Neuronal stem cell (in vitro differentiated cells): ENCODE measurements around the gene PLXNA4.

ENCODE experiments used
- DNase-seq: peaks from one replicate; pipeline ENCODE4 v3.0.0-alpha.2; 2013; ENCODE audit warnings: low spot score
- H2AFZ ChIP-seq: one replicate; pipeline ENCODE4 v1.6.1; 2013; ENCODE audit warnings: mild to moderate bottlenecking, low read length, inconsistent platforms
- H2AK5ac ChIP-seq: 2 replicates; pipeline ENCODE4 v1.6.1; 2013; ENCODE audit warnings: low read depth, mild to moderate bottlenecking, inconsistent platforms, low read length, moderate library complexity, mixed read lengths
- H2BK120ac ChIP-seq: 2 replicates; pipeline ENCODE4 v1.6.1; 2013; ENCODE audit warnings: low read depth, mild to moderate bottlenecking, inconsistent platforms, low read length, moderate library complexity, mixed read lengths
- H2BK12ac ChIP-seq: one replicate; pipeline ENCODE4 v1.6.1; 2013; ENCODE audit warnings: low read length, inconsistent platforms
- H2BK15ac ChIP-seq: 2 replicates; pipeline ENCODE4 v1.6.1; 2013; ENCODE audit warnings: mild to moderate bottlenecking, low read length, inconsistent platforms, mixed read lengths
- H2BK5ac ChIP-seq: one replicate; pipeline ENCODE4 v1.6.1; 2013; ENCODE audit warnings: inconsistent platforms, mild to moderate bottlenecking, low read length, moderate library complexity
- H3K14ac ChIP-seq: one replicate; pipeline ENCODE4 v1.6.1; 2013; ENCODE audit warnings: low read length, inconsistent platforms
- H3K18ac ChIP-seq: 2 replicates; pipeline ENCODE4 v1.6.1; 2013; ENCODE audit warnings: low read length, inconsistent platforms
- H3K23ac ChIP-seq: 2 replicates; pipeline ENCODE4 v1.6.1; 2013; ENCODE audit warnings: low read depth, mild to moderate bottlenecking, mixed read lengths, low read length, inconsistent platforms; ENCODE audit not compliant: poor library complexity
- H3K27ac ChIP-seq: replicated peaks from 3 replicates; pipeline ENCODE4 v1.5.1; 2013; ENCODE audit warnings: low read length, inconsistent platforms
- H3K27me3 ChIP-seq, 3 experiments: 2 replicates each; pipeline ENCODE4 v1.6.1; 2013; ENCODE audit warnings: low read length in 3 of 3, mild to moderate bottlenecking in 2 of 3, inconsistent platforms in 1 of 3, low read depth in 1 of 3, mixed read lengths in 1 of 3, moderate library complexity in 1 of 3; ENCODE audit not compliant: control insufficient read depth in 3 of 3, insufficient read depth in 3 of 3
- H3K36me3 ChIP-seq, 2 donors: replicated peaks in 1 of 2; 2 replicates each; pipeline ENCODE4 v1.6.1; 2013; ENCODE audit warnings: low read length in 2 of 2; ENCODE audit not compliant: control insufficient read depth in 2 of 2, insufficient read depth in 2 of 2
- H3K4ac ChIP-seq: 2 replicates; pipeline ENCODE4 v1.6.1; 2013; ENCODE audit warnings: inconsistent platforms, mild to moderate bottlenecking, low read length, moderate library complexity
- H3K4me1 ChIP-seq, 2 donors: 1 replicate in 1 of 2; 2 replicates in 1 of 2; pipeline ENCODE4 v1.6.1; 2013; ENCODE audit warnings: low read length in 2 of 2, low read depth in 1 of 2; ENCODE audit not compliant: control insufficient read depth in 2 of 2, insufficient read depth in 1 of 2
- H3K4me2 ChIP-seq: one replicate; pipeline ENCODE4 v1.6.1; 2013; ENCODE audit warnings: mild to moderate bottlenecking, low read length, inconsistent platforms; ENCODE audit not compliant: insufficient read depth, poor library complexity, severe bottlenecking
- H3K4me3 ChIP-seq, 2 donors: 2 replicates each; pipeline ENCODE4 v1.5.1; 2013; ENCODE audit warnings: low read length in 2 of 2, mild to moderate bottlenecking in 2 of 2, inconsistent platforms in 1 of 2, moderate library complexity in 1 of 2
- H3K79me1 ChIP-seq: one replicate; pipeline ENCODE4 v1.6.1; 2013; ENCODE audit warnings: low read depth, mild to moderate bottlenecking, inconsistent platforms, low read length, moderate library complexity
- H3K9ac ChIP-seq: one replicate; pipeline ENCODE4 v1.6.1; 2013; ENCODE audit warnings: mild to moderate bottlenecking, low read depth, low read length, inconsistent platforms; ENCODE audit not compliant: poor library complexity
- H3K9me3 ChIP-seq, 2 donors: replicated peaks in 1 of 2; 2 replicates each; pipeline versions ENCODE3 to v1.6.1; 2013; ENCODE audit warnings: low read length in 2 of 2, mild to moderate bottlenecking in 2 of 2, inconsistent platforms in 1 of 2, low read depth in 1 of 2, mixed read lengths in 1 of 2, moderate library complexity in 1 of 2; ENCODE audit not compliant: control insufficient read depth in 2 of 2, insufficient read depth in 1 of 2
- H4K8ac ChIP-seq: one replicate; pipeline ENCODE4 v1.6.1; 2013; ENCODE audit warnings: low read depth, mild to moderate bottlenecking, inconsistent platforms, low read length, moderate library complexity
- H4K91ac ChIP-seq: one replicate; pipeline ENCODE4 v1.6.1; 2013; ENCODE audit warnings: low read length, low read depth, mild to moderate bottlenecking, inconsistent platforms; ENCODE audit not compliant: poor library complexity
- WGBS, 2 donors: extraction: QIAGEN DNeasy Blood & Tissue Kit; methylation state at CpG; one replicate each; pipeline ENCODE4 v1.1.7; 2013; ENCODE audit warnings: missing lambda C conversion rate in 2 of 2, mixed read lengths in 1 of 2; ENCODE audit not compliant: insufficient read length in 2 of 2, insufficient replicate concordance in 1 of 2; ENCODE audit errors: extremely low coverage in 2 of 2; 5-methylcytosine and 5-hydroxymethylcytosine counted together

The PLXNA4 gene

DNA sequence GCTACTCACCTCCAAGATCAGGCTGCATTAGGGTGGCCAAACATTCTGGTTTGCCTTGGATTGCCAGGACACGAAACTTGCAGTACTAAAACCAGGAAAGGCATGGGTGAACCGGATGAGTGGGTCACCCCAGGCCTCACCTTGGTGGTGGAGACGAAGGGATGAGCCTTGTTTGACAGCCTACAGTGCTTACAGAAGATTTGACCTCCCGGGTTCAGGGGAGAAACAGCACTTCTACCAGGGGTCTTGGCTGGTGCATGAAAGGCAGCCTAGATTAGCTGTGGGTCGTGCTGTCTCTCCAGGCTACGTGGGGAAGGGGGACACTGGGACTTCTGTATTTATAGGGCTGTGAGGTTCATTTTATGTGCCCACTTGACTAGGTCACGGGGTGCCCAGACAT lies 469.8 kb downstream of the PLXNA4 start:
- Histone ChIP-seq H2BK120ac (no peak overlapping the region), H2AK5ac (peak overlapping the region; percentile 27), H3K79me1 (no peaks in the 10 kb centered on the region), H3K9me3 (no peaks in the 10 kb centered on the region), H3K4me2 (no peak overlapping the region), H3K4me3 (no peak overlapping the region), H4K91ac (no peak overlapping the region), H3K36me3 (no peaks in the 10 kb centered on the region), H2BK5ac (no peak overlapping the region), H3K9ac (no peak overlapping the region), H2BK12ac (no peak overlapping the region), H3K23ac (no peak overlapping the region), H3K14ac (no peak overlapping the region), H2AFZ (no peak overlapping the region), H3K4me1 (peaks cover 0 to 10% of the 10 kb centered on the region in 2 donors), H3K4ac (no peak overlapping the region), H3K18ac (peak overlapping the region; percentile 9), H2BK15ac (no peak overlapping the region), H3K27me3 (no peaks in the 10 kb centered on the region), H4K8ac (no peak overlapping the region), H3K27ac (no peak overlapping the region)
- WGBS, 2 donors: no CpG with 5 or more reads among the region's 7 CpGs
- no peak for DNase-seq

- H2BK15ac ChIP-seq: no peak overlapping the region
- no peak overlapping the region for H2AFZ ChIP-seq
- no peak overlapping the region for H3K4me3 ChIP-seq
- H3K18ac ChIP-seq: no peak overlapping the region
- no peaks in the 10 kb centered on the region for H3K9me3 ChIP-seq
- H3K23ac ChIP-seq: no peak overlapping the region
- H3K36me3 ChIP-seq: no peaks in the 10 kb centered on the region
- no CpG with 5 or more reads among the region's 3 CpGs for WGBS, 2 donors
- H3K4me1 ChIP-seq: peaks cover 0 to 10% of the 10 kb centered on the region in 2 donors
- H2BK120ac ChIP-seq: no peak overlapping the region
- no peak for DNase-seq
- no peak overlapping the region for H3K14ac ChIP-seq
- H2BK12ac ChIP-seq: no peak overlapping the region
- H3K4ac ChIP-seq: no peak overlapping the region
- H3K9ac ChIP-seq: no peak overlapping the region
- no peaks in the 10 kb centered on the region for H3K79me1 ChIP-seq
- H3K27me3 ChIP-seq: no peaks in the 10 kb centered on the region
- H2AK5ac ChIP-seq: no peak overlapping the region
- no peak overlapping the region for H4K91ac ChIP-seq
- H3K27ac ChIP-seq: no peak overlapping the region
- H2BK5ac ChIP-seq: no peak overlapping the region
- no peak overlapping the region for H3K4me2 ChIP-seq
- H4K8ac ChIP-seq: no peak overlapping the region
Observed at GRCh38 chr7:132105096-132105495, 471.2 kb downstream of the PLXNA4 start.

DNA sequence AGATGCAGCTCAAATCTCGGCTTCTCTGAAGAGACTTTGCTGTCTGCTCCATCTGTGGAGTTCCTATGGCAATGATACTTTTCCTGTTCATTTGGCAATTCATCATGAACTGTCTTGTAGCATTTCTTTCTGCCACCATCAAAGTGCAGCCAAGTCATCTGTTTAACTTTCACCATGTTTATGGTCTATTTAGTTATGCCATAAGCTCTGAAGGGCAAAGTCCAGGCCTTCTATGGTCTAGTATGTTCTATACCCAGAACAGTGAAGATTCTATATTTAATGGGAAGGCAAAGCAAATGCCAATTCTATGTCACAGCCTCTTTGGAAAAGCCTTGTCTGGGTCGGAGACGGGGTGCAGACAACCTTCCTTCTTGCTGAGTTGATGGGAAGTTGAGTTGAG lies 472.6 kb downstream of the PLXNA4 start:
- no peak overlapping the region for H2BK120ac ChIP-seq
- no CpG with 5 or more reads among the region's 3 CpGs for WGBS, 2 donors
- H3K9me3 ChIP-seq: no peaks in the 10 kb centered on the region
- H2BK5ac ChIP-seq: no peak overlapping the region
- no peak overlapping the region for H2AFZ ChIP-seq
- H3K79me1 ChIP-seq: no peaks in the 10 kb centered on the region
- H3K27me3 ChIP-seq: no peaks in the 10 kb centered on the region
- H4K8ac ChIP-seq: no peak overlapping the region
- H3K36me3 ChIP-seq: no peaks in the 10 kb centered on the region
- H3K4me2 ChIP-seq: no peak overlapping the region
- no peak overlapping the region for H3K14ac ChIP-seq
- H3K18ac ChIP-seq: no peak overlapping the region
- no peak overlapping the region for H2BK15ac ChIP-seq
- H3K9ac ChIP-seq: no peak overlapping the region
- peaks cover 0 to 10% of the 10 kb centered on the region in 2 donors for H3K4me1 ChIP-seq
- H3K4ac ChIP-seq: no peak overlapping the region
- H3K23ac ChIP-seq: no peak overlapping the region
- no peak overlapping the region for H3K4me3 ChIP-seq
- DNase-seq: no peak
- no peak overlapping the region for H2BK12ac ChIP-seq
- no peak overlapping the region for H4K91ac ChIP-seq
- no peak overlapping the region for H3K27ac ChIP-seq
- no peak overlapping the region for H2AK5ac ChIP-seq

GRCh38 chr7:132102942-132103341 lies 473.3 kb downstream of the PLXNA4 start:
- Histone ChIP-seq H3K4me2 (no peak overlapping the region), H3K14ac (no peak overlapping the region), H3K18ac (peak overlapping the region; percentile 79), H2BK5ac (no peak overlapping the region), H4K8ac (no peak overlapping the region), H3K27me3 (no peaks in the 10 kb centered on the region), H2AK5ac (no peak overlapping the region), H4K91ac (no peak overlapping the region), H3K4ac (no peak overlapping the region), H3K4me1 (peaks cover 0 to 4% of the 10 kb centered on the region in 2 donors), H3K23ac (no peak overlapping the region), H2BK120ac (no peak overlapping the region), H3K27ac (no peak overlapping the region), H3K9ac (no peak overlapping the region), H3K9me3 (no peaks in the 10 kb centered on the region), H2BK12ac (no peak overlapping the region), H2BK15ac (no peak overlapping the region), H2AFZ (no peak overlapping the region), H3K4me3 (no peak overlapping the region), H3K79me1 (no peaks in the 10 kb centered on the region), H3K36me3 (no peaks in the 10 kb centered on the region)
- no CpG with 5 or more reads among the region's 10 CpGs for WGBS, 2 donors
- DNase-seq: no peak
